ENCODE data around the gene CPNE9.
A peak's percentile ranks its signal among the peaks of the same experiment; 100 is the strongest.
"Not testable (repeated sequence)": the region's sequence is repeated elsewhere in the genome, so short reads cannot be mapped to it uniquely, and the experiment has no call there.

Gene CPNE9

DNA sequence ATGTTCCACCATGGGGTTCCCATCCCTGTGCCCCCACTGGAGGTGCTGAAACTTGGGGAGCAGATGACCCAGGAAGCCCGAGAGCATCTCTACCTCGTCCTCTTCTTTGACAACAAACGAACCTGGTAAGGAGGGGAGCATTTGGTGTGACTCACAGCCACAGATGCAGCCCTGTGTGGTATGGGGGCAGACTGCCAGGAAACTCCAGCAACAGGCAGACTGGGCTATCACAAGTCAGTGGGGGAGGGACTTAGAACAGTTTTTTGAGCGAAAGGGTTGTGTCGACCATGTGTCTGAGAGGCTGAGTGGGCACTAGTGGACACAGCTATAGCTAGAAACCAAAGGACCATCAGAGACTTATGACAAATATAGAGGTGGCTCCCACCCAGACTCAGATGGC lies 42.7 kb downstream of the CPNE9 start:
- no peak for DNase-seq (ENCODE audit: low read depth)

DNA sequence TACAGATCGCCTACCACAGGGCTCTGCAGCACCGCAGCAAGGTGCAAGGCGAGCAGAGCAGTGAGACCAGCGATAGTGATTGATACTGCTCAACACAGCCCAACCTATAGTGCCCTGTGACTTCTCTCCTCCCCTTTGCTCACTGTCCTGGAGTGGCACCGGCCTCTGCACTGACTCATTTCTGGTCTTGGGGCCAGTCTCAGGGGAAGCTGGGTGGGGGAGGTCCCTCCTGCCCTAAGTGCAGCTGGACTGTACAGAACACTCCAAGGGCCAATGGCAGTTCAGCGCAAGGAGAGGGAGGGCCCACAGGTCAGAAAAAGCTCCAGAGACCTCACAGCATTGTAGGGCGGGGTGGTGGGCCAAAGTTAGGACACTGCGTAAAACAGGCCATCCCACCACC lies 43.6 kb downstream of the CPNE9 start:
- DNase-seq (ENCODE audit: low read depth): no peak

DNA sequence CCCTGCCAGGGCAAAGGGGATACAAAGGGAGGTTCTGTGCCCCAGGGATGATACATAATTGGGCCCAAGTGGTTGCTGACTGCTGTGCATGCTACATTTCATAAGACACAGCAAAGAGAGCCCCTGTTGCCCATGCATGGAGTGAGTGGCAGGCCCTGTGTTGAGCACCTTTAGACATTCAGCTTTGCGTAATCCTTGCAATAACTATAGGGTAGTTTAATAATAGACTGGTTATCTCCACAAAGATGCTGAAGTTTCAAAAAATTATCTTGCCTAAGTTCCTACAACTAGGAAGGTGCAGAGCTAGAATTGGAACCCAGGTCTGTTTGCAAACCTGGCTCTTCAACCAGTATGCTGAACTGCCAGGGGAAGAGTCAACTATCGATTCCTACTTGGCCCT lies 44.4 kb downstream of the CPNE9 start:
- no peak for DNase-seq (ENCODE audit: low read depth)

DNA sequence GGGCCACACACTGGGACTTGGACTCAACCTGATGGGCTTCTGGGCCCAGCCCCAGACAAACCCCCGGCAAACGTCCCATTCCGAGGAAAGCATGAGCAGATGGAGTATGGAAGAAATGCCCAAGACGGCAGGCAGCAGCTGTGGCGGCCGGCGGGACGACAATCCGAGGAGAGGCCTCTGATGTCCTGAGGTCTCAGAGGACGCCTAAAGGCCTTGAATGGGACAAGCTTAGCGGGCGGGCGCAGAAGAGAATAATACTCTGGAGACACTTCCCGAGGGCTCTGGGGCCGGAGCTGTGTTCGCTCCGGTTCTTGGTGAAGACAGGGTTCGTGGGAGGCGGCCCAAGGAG lies 45.6 kb downstream of the CPNE9 start:
- no peak for DNase-seq (ENCODE audit: low read depth)

DNA sequence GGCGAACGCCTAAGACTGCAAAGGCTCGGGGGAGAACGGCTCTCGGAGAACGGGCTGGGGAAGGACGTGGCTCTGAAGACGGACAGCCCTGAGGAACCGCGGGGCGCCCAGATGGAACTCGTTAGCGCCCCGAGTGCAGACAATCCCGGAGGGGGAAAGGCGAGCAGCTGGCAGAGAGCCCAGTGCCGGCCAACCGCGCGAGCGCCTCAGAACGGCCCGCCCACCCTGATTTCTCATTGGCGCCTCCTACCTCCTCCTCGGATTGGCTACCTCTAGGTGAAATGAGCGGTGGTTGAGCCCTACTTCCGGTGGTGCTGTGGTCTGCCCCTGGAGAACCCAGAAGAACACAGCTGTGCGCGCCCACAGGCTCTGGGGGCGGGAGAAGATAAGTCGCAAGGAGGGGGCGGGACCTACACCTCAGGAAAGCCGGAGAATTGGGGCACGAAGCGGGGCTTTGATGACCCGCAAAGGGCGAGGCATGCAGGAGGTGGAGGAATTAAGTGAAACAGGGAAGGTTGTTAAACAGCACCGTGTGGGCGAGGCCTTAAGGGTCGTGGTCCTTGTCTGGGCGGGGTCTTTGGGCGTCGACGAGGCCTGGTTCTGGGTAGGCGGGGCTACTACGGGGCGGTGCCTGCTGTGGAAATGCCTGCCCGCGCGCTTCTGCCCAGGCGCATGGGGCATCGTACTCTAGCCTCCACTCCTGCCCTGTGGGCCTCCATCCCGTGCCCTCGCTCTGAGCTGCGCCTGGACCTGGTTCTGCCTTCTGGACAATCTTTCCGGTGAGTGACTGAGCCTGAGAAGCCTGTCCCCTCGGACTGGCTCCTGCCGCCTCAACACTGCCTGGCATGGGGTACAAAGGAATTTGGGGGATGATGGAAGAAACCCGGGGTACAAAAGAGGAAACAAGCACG lies 46.3 kb downstream of the CPNE9 start, which contains the start of gene OGG1:
Gene OGG1 (plus strand): TSS at position 308 of the 911 bp plus-strand sequence. CDS start 335 bp downstream, at position 643.
- peak; percentile 93 for DNase-seq (ENCODE audit: low read depth)

DNA sequence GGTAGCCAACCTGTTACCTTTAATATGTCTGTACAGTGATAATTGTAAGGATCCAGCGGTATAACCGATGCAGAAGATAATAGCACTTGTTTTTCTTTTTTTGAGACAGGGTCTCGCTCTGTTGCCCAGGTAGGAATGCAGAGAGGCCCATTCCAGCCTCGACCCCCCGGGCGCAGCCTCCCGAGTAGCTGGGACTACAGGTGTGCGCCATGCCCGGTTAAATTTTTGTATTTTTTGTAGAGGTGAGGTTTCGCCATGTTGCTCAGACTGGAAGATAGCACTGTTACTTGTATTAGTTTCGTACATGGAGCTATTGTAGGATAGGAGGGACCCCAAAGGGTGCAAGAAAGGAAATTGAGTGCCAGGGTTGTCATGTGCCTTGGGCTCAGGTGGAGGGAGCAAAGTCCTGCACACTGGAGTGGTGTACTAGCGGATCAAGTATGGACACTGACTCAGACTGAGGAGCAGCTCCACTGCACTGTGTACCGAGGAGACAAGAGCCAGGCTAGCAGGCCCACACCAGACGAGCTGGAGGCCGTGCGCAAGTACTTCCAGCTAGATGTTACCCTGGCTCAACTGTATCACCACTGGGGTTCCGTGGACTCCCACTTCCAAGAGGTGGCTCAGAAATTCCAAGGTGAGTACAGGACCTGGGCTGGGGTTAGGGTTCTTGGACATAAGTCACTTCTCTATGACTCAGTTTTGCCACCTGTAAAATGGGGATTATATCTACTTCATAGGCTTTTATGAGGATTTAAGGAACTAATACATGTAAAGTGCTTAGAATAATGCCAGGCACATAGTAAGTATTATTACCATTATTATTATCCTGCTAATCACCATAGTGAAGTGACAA lies 47.2 kb downstream of the CPNE9 start:
- no peak for DNase-seq (ENCODE audit: low read depth)

DNA sequence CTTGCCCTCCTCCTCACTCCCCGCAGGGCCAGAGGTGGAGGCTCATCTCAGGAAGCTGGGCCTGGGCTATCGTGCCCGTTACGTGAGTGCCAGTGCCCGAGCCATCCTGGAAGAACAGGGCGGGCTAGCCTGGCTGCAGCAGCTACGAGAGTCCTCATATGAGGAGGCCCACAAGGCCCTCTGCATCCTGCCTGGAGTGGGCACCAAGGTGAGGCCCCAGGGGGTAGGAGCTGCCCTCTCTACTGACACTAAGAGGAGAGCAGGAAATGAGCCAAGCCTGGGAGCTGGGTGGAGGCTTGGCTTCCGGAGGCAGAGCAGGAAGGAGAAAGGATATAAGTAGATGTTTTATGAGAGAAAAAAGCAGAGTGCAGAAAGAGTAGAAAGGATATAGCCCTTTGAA lies 51.0 kb downstream of the CPNE9 start:
- DNase-seq (ENCODE audit: low read depth): no peak

DNA sequence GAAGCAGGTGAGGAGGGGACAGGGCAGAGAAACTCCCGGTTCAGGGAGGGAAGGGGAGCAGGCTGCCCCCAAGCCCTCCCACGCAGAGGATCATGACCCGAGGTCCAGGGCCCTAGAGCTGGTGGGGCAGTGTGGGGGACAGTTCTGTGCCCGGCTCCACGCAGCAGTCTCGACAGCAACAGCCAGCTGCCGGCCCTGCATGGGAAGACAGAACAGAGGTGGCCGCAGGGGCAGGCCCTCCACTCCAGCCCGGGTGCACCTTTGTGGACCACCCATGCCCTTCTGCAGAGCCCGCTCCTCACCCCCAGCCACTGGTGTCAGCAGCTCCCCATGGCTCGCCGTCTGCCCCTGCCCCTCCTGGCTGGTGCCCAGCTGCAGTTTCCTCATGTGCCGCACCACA lies 53.8 kb downstream of the CPNE9 start:
- DNase-seq (ENCODE audit: low read depth): no peak

DNA sequence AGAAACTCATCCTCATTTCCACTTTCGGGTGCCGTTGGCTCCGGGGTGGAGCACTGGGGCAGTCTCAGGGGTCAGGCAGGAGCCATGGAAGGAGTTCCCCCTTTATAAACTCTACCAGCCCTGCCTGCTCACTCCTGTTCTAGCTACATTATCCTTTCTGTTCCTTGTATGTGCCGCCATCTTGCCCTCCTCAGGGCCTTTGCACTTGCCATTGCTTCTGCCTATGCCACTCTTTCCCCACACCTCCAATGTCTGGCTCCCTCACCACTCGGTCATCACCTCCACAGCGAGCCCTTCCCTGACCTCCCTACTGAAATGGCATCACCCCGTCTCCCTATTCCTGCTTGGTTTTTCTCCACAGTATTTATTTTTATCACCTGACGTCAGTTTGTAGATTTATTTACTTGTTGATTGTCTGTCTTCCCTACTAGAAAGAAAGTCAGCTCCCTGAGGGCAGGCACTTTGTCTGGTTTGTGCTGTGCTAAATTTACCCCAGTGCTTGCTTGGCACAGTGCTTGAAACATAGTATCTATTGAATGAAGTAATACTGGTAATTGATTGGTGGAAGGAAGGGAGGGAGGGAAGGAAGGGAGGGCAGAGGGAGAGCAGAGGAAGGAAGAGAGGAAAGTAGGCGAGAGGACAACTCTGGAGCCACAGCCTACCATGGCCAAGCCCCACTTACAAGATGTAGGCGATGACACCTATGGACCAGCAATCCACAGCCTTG lies 57.3 kb downstream of the CPNE9 start:
- DNase-seq (ENCODE audit: low read depth): no peak

DNA sequence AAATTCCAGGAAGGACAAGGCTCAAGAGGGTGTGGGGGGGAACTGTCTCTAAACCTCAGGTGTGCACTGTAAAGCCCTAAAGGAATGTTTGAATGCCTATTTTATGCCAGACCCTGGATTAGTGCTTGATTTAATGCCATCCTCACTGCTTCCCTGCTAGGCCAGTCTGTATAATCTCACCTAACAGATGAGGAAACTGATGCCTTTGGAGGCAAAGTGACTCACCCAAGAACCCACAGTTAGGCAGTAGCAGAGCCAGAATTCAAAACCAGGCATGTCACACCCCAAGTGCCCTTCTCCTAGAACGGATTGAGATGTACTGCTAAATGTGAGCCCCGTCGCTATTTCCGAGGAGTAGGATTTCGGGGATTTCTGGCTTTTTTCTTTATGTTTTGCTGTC lies 58.3 kb downstream of the CPNE9 start:
- no peak for DNase-seq (ENCODE audit: low read depth)

DNA sequence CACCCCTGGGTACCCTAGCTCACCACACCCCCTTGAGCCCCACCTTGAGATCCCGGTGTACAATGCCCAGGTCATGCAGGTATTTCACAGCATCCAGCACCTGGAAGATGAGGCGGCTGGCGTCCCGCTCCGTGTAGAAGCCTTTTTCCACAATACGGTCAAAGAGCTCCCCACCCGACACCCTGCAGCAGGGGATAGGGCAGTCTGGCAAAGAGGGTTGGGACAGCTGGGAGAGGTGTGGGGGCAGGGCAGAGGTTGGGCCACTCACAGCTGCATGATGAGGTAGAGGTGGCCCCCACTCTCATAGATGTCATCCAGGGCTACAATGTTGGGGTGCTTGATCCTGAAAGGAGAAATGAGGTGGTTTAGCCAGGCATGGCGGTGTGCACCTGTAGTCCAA lies 59.2 kb downstream of the CPNE9 start:
- no peak for DNase-seq (ENCODE audit: low read depth)

DNA sequence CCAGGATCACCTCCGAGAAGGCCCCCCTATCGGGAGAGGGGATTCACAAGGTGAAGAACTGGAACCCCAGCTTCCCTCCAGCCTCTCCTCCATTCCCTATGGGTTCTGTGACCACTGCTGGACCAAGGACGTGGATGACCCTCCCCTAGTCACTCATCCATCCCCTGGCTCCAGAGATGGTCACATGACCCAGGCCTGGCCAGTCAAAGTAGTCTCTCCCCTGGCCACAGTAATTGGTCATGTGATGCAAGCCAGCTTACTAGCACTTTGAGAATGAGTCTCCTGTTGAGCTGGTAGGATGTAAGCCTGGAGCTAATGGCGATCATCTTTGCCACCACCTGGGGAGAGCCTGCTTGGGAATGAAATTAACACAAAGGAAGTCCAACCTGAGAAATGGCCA lies 62.2 kb downstream of the CPNE9 start:
- DNase-seq (ENCODE audit: low read depth): no peak

DNA sequence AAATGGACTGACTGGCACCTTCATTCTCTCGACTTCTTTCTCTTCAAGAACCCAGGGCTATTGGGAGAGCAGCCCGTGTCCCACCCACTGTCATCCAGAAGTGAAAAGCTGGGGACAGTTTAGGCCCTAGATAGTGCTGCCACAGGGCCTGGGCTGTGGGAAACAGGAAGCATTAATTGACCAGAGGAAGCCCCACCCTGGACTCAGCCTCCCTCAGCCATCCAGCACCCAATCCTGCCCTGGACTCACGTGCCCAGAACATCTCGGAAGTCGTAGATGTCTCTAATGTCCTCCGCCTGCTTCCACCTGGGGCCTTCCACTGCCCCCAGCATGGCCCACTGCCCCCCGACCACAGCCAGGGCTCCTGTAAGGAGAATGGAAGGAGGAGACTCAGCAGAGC lies 63.8 kb downstream of the CPNE9 start:
- DNase-seq (ENCODE audit: low read depth): no peak

DNA sequence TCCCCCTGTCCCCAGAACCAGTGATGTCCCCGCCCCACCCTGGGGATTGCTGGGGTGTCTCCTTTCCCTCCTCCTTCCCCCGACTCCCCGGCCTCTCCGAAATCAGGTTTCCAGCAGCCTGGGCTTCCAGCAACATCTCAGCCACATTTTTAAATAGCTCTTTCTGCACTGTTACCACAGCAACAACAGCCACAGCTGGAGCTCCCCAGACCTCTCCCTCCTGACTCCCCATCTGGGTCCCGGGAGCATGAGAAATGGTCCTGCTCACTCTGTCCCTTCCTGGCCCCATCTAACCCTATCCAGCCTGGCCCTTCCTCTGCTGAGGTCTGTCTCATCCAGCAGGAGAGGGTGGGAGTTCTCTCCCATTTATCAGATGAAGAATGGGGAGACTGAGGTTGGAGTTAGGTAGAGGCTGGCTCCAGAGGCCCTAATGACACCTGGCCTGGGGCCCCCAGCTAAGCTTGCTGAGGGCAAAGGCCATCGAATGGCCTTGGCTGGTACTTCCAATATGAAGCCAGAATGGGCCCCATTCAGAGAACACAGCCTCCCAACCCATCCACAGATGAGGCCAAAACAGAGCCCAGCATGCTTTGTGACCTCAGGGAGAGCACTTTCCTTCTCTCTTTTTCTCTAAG lies 64.6 kb downstream of the CPNE9 start:
- no peak for DNase-seq (ENCODE audit: low read depth)

DNA sequence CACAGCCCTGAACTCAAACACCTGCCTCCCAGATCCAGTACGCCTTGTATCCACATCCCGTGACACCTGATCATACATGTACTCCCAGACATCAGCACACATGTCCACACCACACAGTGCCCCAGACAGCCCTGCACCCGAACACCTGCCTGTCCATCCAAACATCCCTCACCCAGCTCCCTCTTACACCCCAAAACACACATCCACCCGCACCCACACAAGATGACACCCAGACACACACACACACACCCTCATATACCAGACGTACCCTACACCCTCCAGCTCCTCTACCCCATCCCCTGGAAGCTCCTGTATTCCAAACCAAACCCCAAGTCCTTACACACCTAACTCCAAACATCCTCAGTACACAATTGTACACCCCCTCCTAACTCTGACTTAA lies 65.4 kb downstream of the CPNE9 start:
- no peak for DNase-seq (ENCODE audit: low read depth)

DNA sequence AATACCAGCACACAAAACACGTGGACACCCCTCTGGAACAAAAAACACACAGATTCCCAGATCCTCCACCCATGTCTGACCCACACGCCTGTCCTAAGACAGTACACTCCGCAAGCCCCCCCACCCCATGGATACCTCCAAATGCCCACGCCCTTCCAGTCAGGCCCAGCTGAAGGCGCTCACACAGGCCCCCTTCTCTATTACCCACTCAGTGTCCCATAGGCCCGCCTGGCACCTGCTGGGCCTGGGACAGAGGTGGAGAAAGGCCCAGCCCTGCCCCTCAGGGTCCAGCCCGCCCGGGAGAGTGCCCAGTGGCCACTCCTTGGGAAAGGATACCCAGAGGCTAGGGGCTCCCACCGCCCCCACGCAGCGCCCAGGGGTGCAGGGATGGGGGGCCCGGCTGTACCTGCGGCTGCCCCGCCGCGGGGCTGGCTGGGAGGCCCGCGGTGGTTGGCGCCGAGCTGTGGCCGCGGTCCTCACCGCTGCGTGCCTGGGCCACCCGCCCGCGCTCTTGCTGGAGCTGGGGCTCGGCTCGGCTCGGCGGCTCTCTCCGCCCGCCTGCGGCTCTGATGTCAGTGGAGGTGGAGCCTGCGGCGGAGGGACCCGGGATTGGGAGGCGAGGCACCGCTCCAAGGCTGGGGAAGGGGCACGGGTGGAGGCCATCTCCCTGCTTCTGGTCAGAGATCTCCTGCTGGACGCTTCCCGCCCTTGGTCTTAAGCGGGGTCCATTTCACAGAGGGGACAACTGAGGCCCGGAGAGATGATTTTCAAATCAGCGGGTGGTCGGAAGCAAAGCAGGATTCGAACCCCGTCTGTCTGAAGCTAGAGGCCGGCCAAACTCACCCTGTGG lies 66.0 kb downstream of the CPNE9 start, which contains the start of gene CAMK1:
Gene CAMK1 (minus strand): TSS at position 522 of the 850 bp plus-strand sequence. CDS start 2,198 bp downstream, outside the sequence.
- peak; percentile 61 for DNase-seq (ENCODE audit: low read depth)

DNA sequence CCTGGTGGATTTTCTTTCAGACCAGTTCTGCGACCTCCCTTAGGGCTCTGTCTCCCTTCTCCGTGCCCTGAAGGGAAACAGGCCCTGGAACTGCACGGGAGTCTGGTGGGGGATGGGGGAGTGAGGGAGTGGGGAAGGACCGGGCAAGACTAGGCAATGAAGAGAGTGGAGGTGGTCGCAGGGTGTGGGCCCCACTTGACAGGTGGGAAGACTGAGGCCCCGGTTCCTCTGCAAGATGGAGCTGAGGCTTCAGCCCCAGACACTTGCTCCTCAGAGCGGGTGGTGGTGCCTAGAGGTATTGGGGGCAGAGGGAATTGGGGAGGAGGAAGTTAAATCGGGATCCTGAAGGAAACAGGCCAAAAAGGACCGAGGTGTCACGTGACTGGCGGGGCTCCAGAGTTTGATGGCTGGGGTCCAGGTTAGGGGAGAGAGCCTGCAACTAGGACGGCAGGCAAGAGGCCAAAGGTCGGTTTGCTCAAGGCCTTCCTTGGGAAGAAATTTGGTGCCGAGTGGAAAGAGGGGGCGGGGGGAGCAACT lies 66.7 kb downstream of the CPNE9 start:
- DNase-seq (ENCODE audit: low read depth): no peak

DNA sequence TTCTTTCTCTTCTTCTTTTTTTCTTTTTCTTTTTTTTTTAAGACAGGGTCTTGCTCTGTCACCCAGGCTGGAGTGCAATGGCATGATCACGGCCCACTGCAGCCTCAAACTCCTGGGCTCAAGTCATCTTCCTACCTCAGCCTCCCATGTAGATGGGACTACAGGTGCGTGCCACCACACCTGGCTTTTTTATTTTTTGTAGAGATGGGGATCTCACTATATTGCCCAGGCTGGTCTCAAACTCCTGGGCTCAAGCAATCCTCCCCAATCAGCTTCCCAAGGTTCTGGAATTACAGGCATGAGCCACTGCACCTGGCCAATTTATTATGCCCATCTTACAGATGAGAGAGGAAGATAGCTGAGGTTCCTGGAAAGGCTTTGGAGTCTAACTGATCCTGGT lies 67.4 kb downstream of the CPNE9 start:
- not testable (repeated sequence) for DNase-seq (ENCODE audit: low read depth)

DNA sequence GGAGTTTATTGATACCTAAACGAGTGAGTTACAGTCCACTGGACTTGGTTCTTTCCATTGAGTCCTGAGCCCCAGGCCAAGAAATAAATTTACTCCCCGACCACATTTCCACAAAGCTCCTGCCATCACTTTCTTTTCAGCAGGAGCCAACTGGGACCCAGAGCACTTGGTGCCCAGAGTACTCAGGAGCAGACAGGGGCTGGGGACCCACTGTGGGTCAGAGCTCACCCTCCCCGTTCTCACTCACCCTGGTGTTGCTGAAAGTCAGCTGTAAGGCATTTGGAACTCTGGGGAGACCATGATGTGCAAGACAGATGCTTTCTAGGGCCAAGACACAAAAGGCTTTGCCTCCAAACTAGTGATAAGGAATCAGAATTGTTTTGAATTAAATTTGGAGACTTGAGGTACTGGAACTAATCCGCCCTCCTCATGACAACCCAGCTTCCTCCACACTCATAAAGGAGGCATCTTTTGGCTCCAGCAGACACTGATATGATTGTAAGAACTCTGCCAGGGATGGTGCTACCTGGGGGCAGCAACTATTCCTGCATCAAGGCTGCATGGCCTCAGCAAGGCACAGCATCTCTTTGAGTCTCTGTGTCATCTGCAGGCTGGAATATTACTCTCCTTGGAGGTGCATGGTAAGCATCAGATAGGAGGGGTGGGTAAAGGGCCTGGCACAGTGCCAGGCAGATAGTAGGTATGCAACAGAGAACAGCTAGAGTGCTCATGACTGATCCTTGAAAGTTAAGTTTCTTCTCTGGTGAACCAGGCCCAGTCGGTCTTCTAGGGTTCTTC lies 73.5 kb downstream of the CPNE9 start:
- DNase-seq (ENCODE audit: low read depth): no peak

DNA sequence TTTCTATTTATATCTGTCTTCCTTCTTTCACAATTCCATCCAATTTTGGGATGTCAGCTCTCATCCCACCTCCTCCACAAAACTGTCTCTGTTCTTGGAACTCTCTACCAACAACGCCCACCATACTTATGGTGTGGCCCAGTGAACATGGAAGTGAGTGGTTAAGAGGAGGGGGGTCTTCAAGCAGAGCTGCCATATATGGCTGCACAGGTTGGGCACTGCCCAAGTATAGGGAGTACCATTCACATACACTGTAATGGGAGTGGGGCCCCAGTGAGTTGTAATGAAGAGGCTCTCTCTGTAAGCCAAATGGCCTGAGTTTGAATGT lies 74.0 kb downstream of the CPNE9 start:
- DNase-seq (ENCODE audit: low read depth): no peak
